ENCODE data around the gene ARHGAP8. TPM values are rescaled to one million over a fixed set of nuclear protein-coding genes. Genes with fewer than 3 reads are reported as not detected.
A peak's percentile ranks its signal among the peaks of the same experiment; 100 is the strongest.
"Not testable (repeated sequence)": the region's sequence is repeated elsewhere in the genome, so short reads cannot be mapped to it uniquely, and the experiment has no call there.

ARHGAP8 gene
- total RNA-seq, 1 donor: not detected

GRCh38 chr22:44847892-44848291 lies 95.5 kb downstream of the ARHGAP8 start:
- TF ChIP-seq, protein P1, sequence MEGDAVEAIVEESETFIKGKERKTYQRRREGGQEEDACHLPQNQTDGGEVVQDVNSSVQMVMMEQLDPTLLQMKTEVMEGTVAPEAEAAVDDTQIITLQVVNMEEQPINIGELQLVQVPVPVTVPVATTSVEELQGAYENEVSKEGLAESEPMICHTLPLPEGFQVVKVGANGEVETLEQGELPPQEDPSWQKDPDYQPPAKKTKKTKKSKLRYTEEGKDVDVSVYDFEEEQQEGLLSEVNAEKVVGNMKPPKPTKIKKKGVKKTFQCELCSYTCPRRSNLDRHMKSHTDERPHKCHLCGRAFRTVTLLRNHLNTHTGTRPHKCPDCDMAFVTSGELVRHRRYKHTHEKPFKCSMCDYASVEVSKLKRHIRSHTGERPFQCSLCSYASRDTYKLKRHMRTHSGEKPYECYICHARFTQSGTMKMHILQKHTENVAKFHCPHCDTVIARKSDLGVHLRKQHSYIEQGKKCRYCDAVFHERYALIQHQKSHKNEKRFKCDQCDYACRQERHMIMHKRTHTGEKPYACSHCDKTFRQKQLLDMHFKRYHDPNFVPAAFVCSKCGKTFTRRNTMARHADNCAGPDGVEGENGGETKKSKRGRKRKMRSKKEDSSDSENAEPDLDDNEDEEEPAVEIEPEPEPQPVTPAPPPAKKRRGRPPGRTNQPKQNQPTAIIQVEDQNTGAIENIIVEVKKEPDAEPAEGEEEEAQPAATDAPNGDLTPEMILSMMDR (IDR thresholded peaks at IDR 0.05; ENCODE audit: insufficient read depth, low read length): no peak
- DNase-seq (ENCODE audit: low read depth): no peak
- no peak overlapping the region for H3K4me3 ChIP-seq (ENCODE audit: low read depth, low read length)

DNA sequence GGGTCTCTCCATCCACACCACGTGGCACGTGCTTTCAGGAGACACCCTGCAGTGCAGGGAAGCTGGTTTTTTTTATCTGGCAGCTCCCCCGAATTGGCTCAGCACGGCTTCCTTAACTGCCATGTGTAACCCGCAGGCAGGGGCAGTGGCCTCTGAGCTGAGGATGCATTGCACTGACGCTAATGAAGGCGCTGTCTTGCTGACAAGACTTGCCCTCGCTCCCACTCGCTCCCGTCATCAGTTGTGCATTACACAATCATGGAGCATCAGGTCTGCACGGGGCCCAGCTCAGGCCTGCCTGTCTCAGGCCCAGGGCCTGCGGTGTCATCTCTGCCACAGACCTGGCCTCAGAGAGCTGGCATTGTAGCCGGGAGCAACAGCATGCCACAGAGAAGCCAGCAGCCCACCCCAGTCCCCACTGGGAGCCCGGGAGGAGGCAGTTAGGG lies 95.9 kb downstream of the ARHGAP8 start:
- TF ChIP-seq, protein P1 (IDR thresholded peaks at IDR 0.05; ENCODE audit: insufficient read depth, low read length): no peak
- no peak overlapping the region for H3K4me3 ChIP-seq (ENCODE audit: low read depth, low read length)
- DNase-seq (ENCODE audit: low read depth): no peak

DNA sequence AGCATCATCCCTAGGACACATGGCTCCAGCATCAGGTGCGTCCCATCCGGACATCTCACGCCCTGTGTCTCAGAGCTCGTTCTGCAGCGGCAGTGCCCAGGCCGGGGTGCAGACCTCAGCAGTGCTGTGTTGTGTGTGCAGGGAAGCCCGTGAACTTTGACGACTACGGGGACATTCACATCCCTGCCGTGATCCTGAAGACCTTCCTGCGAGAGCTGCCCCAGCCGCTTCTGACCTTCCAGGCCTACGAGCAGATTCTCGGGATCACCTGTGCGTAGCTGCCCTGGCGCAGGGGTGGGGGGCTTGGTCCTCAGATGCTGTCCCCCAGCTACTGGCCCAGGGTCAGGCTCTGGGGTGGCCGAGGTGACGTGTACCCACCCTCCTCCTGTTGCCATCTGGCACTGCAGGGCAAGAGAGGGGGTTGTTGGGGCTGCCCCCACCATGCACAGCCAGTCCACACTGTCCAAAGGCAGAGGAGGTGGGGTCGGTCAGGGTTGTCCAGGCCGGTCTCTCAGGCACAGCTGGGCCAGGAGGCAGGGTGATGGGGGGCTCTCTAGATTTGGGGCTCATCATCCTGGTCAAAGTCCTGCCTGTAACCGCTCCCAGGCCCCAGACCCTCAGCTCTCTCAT lies 96.5 kb downstream of the ARHGAP8 start:
- H3K4me3 ChIP-seq (ENCODE audit: low read depth, low read length): no peak overlapping the region
- no peak for DNase-seq (ENCODE audit: low read depth)
- TF ChIP-seq, protein P1 (IDR thresholded peaks at IDR 0.05; ENCODE audit: insufficient read depth, low read length): no peak

DNA sequence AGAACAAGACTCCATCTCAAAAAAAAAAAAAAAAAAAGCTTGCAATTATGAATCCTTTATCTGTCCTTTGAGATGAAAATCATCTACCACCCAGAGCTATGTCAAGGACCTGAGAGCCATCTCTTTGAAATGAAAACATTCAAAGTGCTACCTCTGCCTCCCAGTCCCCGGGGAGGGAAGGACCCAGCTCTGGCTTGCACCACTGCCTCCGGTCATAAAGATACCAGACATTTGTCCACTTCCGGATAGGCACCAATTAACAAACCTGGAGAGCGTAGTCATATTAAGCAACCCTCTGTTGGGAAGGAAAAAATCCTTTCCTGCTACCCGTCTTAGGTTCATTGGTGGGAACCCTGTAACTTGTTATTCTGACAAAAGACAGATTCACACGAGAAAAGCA lies 98.6 kb downstream of the ARHGAP8 start:
- DNase-seq (ENCODE audit: low read depth): no peak
- TF ChIP-seq, protein P1 (IDR thresholded peaks at IDR 0.05; ENCODE audit: insufficient read depth, low read length): no peak
- no peak overlapping the region for H3K4me3 ChIP-seq (ENCODE audit: low read depth, low read length)

GRCh38 chr22:44854641-44855040 lies 102.3 kb downstream of the ARHGAP8 start:
- DNase-seq (ENCODE audit: low read depth): peak; percentile 50
- not testable (repeated sequence) for H3K4me3 ChIP-seq (ENCODE audit: low read depth, low read length)

GRCh38 chr22:44855855-44856254 lies 103.5 kb downstream of the ARHGAP8 start:
- no peak overlapping the region for H3K4me3 ChIP-seq (ENCODE audit: low read depth, low read length)
- DNase-seq (ENCODE audit: low read depth): no peak
- TF ChIP-seq, protein P1 (IDR thresholded peaks at IDR 0.05; ENCODE audit: insufficient read depth, low read length): no peak

DNA sequence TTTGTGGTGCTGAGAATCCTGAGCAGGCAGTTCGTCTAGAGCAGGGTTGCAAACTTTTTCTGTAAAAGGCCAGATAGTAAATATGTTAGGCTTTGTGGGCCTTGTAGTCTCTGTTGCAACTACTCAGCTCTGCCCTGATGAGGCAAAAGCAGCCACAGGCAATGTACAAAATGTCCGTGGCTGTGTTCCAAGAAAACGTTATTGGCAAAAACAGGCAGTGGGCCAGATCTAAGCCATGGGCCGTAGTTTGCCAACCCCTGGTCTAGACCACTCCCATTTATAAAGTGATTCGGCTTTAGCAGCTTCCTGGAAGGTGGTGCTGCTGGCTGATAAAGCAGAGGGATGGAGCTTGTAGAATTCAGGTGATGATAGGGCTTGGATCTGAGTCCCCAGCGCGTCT lies 106.4 kb downstream of the ARHGAP8 start:
- not testable (repeated sequence) for DNase-seq (ENCODE audit: low read depth); H3K4me3 ChIP-seq (ENCODE audit: low read depth, low read length)

GRCh38 chr22:44859641-44860040 lies 107.3 kb downstream of the ARHGAP8 start:
- TF ChIP-seq, protein P1 (IDR thresholded peaks at IDR 0.05; ENCODE audit: insufficient read depth, low read length): no peak
- DNase-seq (ENCODE audit: low read depth): no peak
- no peak overlapping the region for H3K4me3 ChIP-seq (ENCODE audit: low read depth, low read length)

Data from fibroblast of the aortic adventitia (primary cell).